IMR-90 (cell line): Measurements from ENCODE around the gene TAAR1. TPM values are rescaled to one million over a fixed set of nuclear protein-coding genes. Genes with fewer than 3 reads are reported as not detected.

Experiments
- ATAC-seq: fragments of 200-7000 bp; cut with Tn5 transposase; 2 replicates; pipeline ENCODE4 v1.9.1; 2020; ENCODE audit warnings: low read depth, mild to moderate bottlenecking, moderate library complexity
- BruUV-seq: library from RNA; stranded (reverse); fragments of 400-500 nt; replicated peaks from 2 replicates; lab custom pipeline; 2021; lab: Mats Ljungman, UMichigan
- CTCF ChIA-PET: fragments of 300-600 bp; formaldehyde crosslinking; extraction: SDS; loops from one replicate; lab custom pipeline; 2021; ENCODE audit warnings: antibody characterized with exemption; lab: Yijun Ruan, JAX
- POLR2A ChIA-PET: fragments of 300-600 bp; sonication (Branson Sonifier 250); formaldehyde crosslinking; loops from one replicate; lab custom pipeline; 2022; ENCODE audit warnings: antibody characterized with exemption; ENCODE audit not compliant: unreplicated experiment; lab: Charles Lee
- DNase-seq: peaks from one replicate; pipeline ENCODE4 v3.0.0; 2013
- H2AFZ ChIP-seq: replicated peaks from 2 replicates; pipeline ENCODE3; 2013; ENCODE audit warnings: low read length, mild to moderate bottlenecking; ENCODE audit not compliant: poor library complexity
- H2AK5ac ChIP-seq: 2 replicates; pipeline ENCODE4 v1.6.1; 2013; ENCODE audit warnings: low read depth, low read length, inconsistent platforms
- H2AK9ac ChIP-seq: replicated peaks from 2 replicates; pipeline ENCODE3; 2013; ENCODE audit warnings: mild to moderate bottlenecking, low read depth, low read length, moderate library complexity; ENCODE audit not compliant: poor library complexity
- H2BK120ac ChIP-seq: 2 replicates; pipeline ENCODE4 v1.6.1; 2013; ENCODE audit warnings: low read depth, low read length, inconsistent platforms
- H2BK15ac ChIP-seq: 3 replicates; pipeline ENCODE4 v1.6.1; 2013; ENCODE audit warnings: low read depth, low read length, inconsistent platforms
- H2BK20ac ChIP-seq: 2 replicates; pipeline ENCODE4 v1.6.1; 2013; ENCODE audit warnings: low read depth, mild to moderate bottlenecking, inconsistent platforms, low read length, moderate library complexity
- H2BK5ac ChIP-seq: 2 replicates; pipeline ENCODE4 v1.6.1; 2013; ENCODE audit warnings: mild to moderate bottlenecking, low read depth, low read length, inconsistent platforms; ENCODE audit not compliant: poor library complexity, severe bottlenecking
- H3K14ac ChIP-seq: replicated peaks from 2 replicates; pipeline ENCODE4 v1.6.1; 2013; ENCODE audit warnings: low read depth, low read length, inconsistent platforms
- H3K18ac ChIP-seq: 2 replicates; pipeline ENCODE4 v1.6.1; 2013; ENCODE audit warnings: low read depth, low read length, control low read depth
- H3K23ac ChIP-seq: 2 replicates; pipeline ENCODE4 v1.6.1; 2013; ENCODE audit warnings: low read depth, low read length, inconsistent platforms
- H3K27ac ChIP-seq: 2 replicates; pipeline ENCODE4 v1.5.1; 2013; ENCODE audit warnings: mild to moderate bottlenecking, control low read depth, low read length; ENCODE audit not compliant: insufficient read depth
- H3K27me3 ChIP-seq: 2 replicates; pipeline ENCODE4 v1.6.1; 2013; ENCODE audit warnings: low read length; ENCODE audit not compliant: control insufficient read depth, insufficient read depth
- H3K36me3 ChIP-seq: 2 replicates; pipeline ENCODE4 v1.6.1; 2013; ENCODE audit warnings: low read length, mixed read lengths; ENCODE audit not compliant: control insufficient read depth, insufficient read depth
- H3K4ac ChIP-seq: 2 replicates; pipeline ENCODE4 v1.6.1; 2013; ENCODE audit warnings: low read depth, low read length, inconsistent platforms
- H3K4me1 ChIP-seq: 2 replicates; pipeline ENCODE4 v1.6.1; 2013; ENCODE audit warnings: low read length, mixed read lengths; ENCODE audit not compliant: control insufficient read depth, insufficient read depth
- H3K4me2 ChIP-seq: 2 replicates; pipeline ENCODE4 v1.6.1; 2013; ENCODE audit warnings: low read depth, mild to moderate bottlenecking, control low read depth, low read length, moderate library complexity
- H3K4me3 ChIP-seq: 2 replicates; pipeline ENCODE4 v1.5.1; 2013; ENCODE audit warnings: low read depth, mild to moderate bottlenecking, control low read depth, low read length, moderate library complexity; ENCODE audit not compliant: insufficient read depth
- H3K56ac ChIP-seq: 2 replicates; pipeline ENCODE4 v1.6.1; 2013; ENCODE audit warnings: low read length, inconsistent platforms; ENCODE audit not compliant: insufficient read depth; ENCODE audit errors: extremely low read depth
- H3K79me1 ChIP-seq, 2 experiments: 2 replicates each; pipeline ENCODE4 v1.6.1; 2013; ENCODE audit warnings: low read length in 2 of 2, inconsistent platforms in 1 of 2, low read depth in 1 of 2
- H3K9ac ChIP-seq: 2 replicates; pipeline ENCODE4 v1.6.1; 2013; ENCODE audit warnings: low read depth, low read length, control low read depth
- H3K9me1 ChIP-seq: 2 replicates; pipeline ENCODE4 v1.6.1; 2013; ENCODE audit warnings: low read length, inconsistent platforms; ENCODE audit not compliant: insufficient read depth
- H3K9me3 ChIP-seq: 2 replicates; pipeline ENCODE4 v1.6.1; 2013; ENCODE audit warnings: low read length; ENCODE audit not compliant: control insufficient read depth, insufficient read depth
- H4K20me1 ChIP-seq: 2 replicates; pipeline ENCODE4 v1.6.1; 2013; ENCODE audit warnings: low read length, inconsistent platforms; ENCODE audit not compliant: insufficient read depth
- H4K5ac ChIP-seq: 2 replicates; pipeline ENCODE4 v1.6.1; 2013; ENCODE audit warnings: mild to moderate bottlenecking, low read depth, low read length, control low read depth
- H4K8ac ChIP-seq, 2 experiments: 2 replicates each; pipeline ENCODE4 v1.6.1; 2013; ENCODE audit warnings: low read depth in 2 of 2, low read length in 2 of 2, control low read depth in 1 of 2, inconsistent platforms in 1 of 2
- H4K91ac ChIP-seq: 2 replicates; pipeline ENCODE4 v1.6.1; 2013; ENCODE audit warnings: low read depth, low read length, inconsistent platforms; ENCODE audit not compliant: insufficient read depth
- CEBPB ChIP-seq: IDR thresholded peaks from 2 replicates; pipeline ENCODE4 v1.6.1; 2012; ENCODE audit warnings: low read depth, low read length, improper control_type of control experiment
- CTCF ChIP-seq: conservative IDR thresholded peaks from 2 replicates; pipeline ENCODE4 v1.5.1; 2012; ENCODE audit warnings: mild to moderate bottlenecking, low read depth, low read length, improper control_type of control experiment
- ELK1 ChIP-seq: fragments of 150-350 bp; IDR thresholded peaks from 2 replicates; pipeline ENCODE4 v1.6.1; 2016; ENCODE audit warnings: low read depth, mild to moderate bottlenecking, low read length, moderate library complexity, borderline replicate concordance
- FOS ChIP-seq: fragments of 150-350 bp; IDR thresholded peaks from 2 replicates; pipeline ENCODE4 v1.6.1; 2016; ENCODE audit warnings: low read depth, low read length
- MAZ ChIP-seq: IDR thresholded peaks from 2 replicates; pipeline ENCODE4 v1.6.1; 2012; ENCODE audit warnings: low read depth, mild to moderate bottlenecking, low read length, improper control_type of control experiment, moderate library complexity, borderline replicate concordance
- MXI1 ChIP-seq: IDR thresholded peaks from 2 replicates; pipeline ENCODE4 v1.6.1; 2012; ENCODE audit warnings: low read depth, mild to moderate bottlenecking, low read length, moderate library complexity, borderline replicate concordance
- POLR2A ChIP-seq: IDR thresholded peaks from 2 replicates; pipeline ENCODE4 v1.6.1; 2012; ENCODE audit warnings: mild to moderate bottlenecking, low read depth, low read length
- RAD21 ChIP-seq: IDR thresholded peaks from 2 replicates; pipeline ENCODE4 v1.6.1; 2012; ENCODE audit warnings: low read length, improper control_type of control experiment
- RCOR1 ChIP-seq: IDR thresholded peaks from 2 replicates; pipeline ENCODE4 v1.6.1; 2012; ENCODE audit warnings: mild to moderate bottlenecking, low read length, improper control_type of control experiment; ENCODE audit not compliant: insufficient replicate concordance
- RFX5 ChIP-seq: IDR thresholded peaks from 2 replicates; pipeline ENCODE4 v1.8.0; 2012; ENCODE audit warnings: low read depth, mild to moderate bottlenecking, low read length, moderate library complexity
- SMC3 ChIP-seq: fragments of 150-350 bp; IDR thresholded peaks from 2 replicates; pipeline ENCODE4 v1.6.1; 2016; ENCODE audit warnings: low read depth, mild to moderate bottlenecking, antibody characterized with exemption, low read length, moderate library complexity
- WGBS, 2 experiments: methylation state at CpG; one replicate each; pipeline versions ENCODE4 v1.1.5 to v1.1.7; 2013; ENCODE audit warnings: missing lambda C conversion rate in 2 of 2; ENCODE audit not compliant: insufficient read length in 1 of 2; ENCODE audit errors: extremely low coverage in 2 of 2; 5-methylcytosine and 5-hydroxymethylcytosine counted together
- dilution Hi-C: fragments of 300-500 bp; cut with HindIII; formaldehyde crosslinking; loops from one replicate; pipeline ENCODE4 v1.14.3; 2018; ENCODE audit warnings: low sequenced_read_pairs; ENCODE audit not compliant: unreplicated experiment
- in situ Hi-C: fragments of 300-500 bp; cut with MboI; formaldehyde crosslinking; loops from 3 replicates; pipeline ENCODE4 v1.14.3; 2019; ENCODE audit warnings: low sequenced_read_pairs, inconsistent platforms, mixed read lengths
- intact Hi-C: fragments of 100-400 bp; cut with micrococcal nuclease; formaldehyde crosslinking; loops from 2 replicates; pipeline ENCODE4 v1.10.0; 2022
- polyA plus RNA-seq, 3 experiments: library from polyadenylated mRNA; depleted of rRNA; stranded (reverse); fragments of >200 nt; gene quantifications; 2 replicates each; pipeline ENCODE4 v1.2.3, GENCODE V29; 2012; ENCODE audit warnings: low replicate concordance in 1 of 3
- total RNA-seq: library from RNA; depleted of rRNA; stranded (reverse); fragments of >200 nt; gene quantifications from 2 replicates; pipeline ENCODE4 v1.2.3, GENCODE V29; 2012

TAAR1 gene
- total and polyA plus RNA-seq, 2 of the 4 experiments (the other 2 are of a cell fraction), result not detected

- H3K36me3 ChIP-seq, result no peaks in the 10 kb centered on the region
- H4K8ac ChIP-seq, result peak overlapping the region in 1 of 2 experiments; percentile 44; a peak in 1 of 4 replicates
- H4K5ac ChIP-seq, result peak overlapping the region; percentile 84; the same call in 1 of the 2 replicates
- H3K79me1 ChIP-seq, result no peaks in the 10 kb centered on the region
- H2BK20ac ChIP-seq, result peak overlapping the region; percentile 82; the same call in 1 of the 2 replicates
- peak overlapping the region; percentile 78 for H2AFZ ChIP-seq
- H3K27ac ChIP-seq, result no peak overlapping the region
- no peak overlapping the region for H3K4me3 ChIP-seq
- in situ Hi-C loops, result no loop called here
- no peaks in the 10 kb centered on the region for H4K20me1 ChIP-seq
- ChIA-PET CTCF (no interaction called here), POLR2A (no interaction called here)
- no peak overlapping the region for H2AK9ac ChIP-seq
- ATAC-seq (0 out of 2 replicates have a peak, but pooled peaks have one; percentile 13), DNase-seq (peak; percentile 74)
- no peak overlapping the region for H3K23ac ChIP-seq
- no TSS peak for BruUV-seq
- 0 out of 2 replicates have a peak overlapping the region, but pooled peaks have one; percentile 7 for H3K14ac ChIP-seq
- TF ChIP-seq MAZ (no peak), RAD21 (no peak), RFX5 (no peak), POLR2A (no peak), CEBPB (no peak), RCOR1 (no peak), ELK1 (no peak), FOS (no peak), MXI1 (no peak), SMC3 (no peak), CTCF (no peak)
- intact Hi-C loops, result loop anchor here (5.0 kb wide), 1 partner anchor 34 kb away; no protein-coding TSS in a partner anchor
- H3K27me3 ChIP-seq, result no peaks in the 10 kb centered on the region; the same call in 1 of the 2 replicates
- H3K9me1 ChIP-seq, result no peaks in the 10 kb centered on the region
- no peak overlapping the region for H4K91ac ChIP-seq
- no peak overlapping the region for H3K56ac ChIP-seq
- H2AK5ac ChIP-seq, result no peak overlapping the region; the same call in 1 of the 2 replicates
- dilution Hi-C loops, result no loop called here
- H3K4me2 ChIP-seq, result no peak overlapping the region
- H3K4ac ChIP-seq, result no peak overlapping the region
- H2BK120ac ChIP-seq, result peak overlapping the region; percentile 49
- H2BK5ac ChIP-seq, result peak overlapping the region; percentile 59
- 0 out of 3 replicates have a peak overlapping the region, but pooled peaks have one; percentile 58 for H2BK15ac ChIP-seq
- H3K9me3 ChIP-seq, result peaks cover 2% of the 10 kb centered on the region; the same call in 1 of the 2 replicates
- WGBS, 2 experiments, result 86% methylated on average over 1 of the region's 6 CpGs; no CpG with 5 or more reads in 1 of the 2 experiments
- peak overlapping the region; percentile 87; the same call in 1 of the 2 replicates for H3K18ac ChIP-seq
- H3K4me1 ChIP-seq, result peaks cover 2% of the 10 kb centered on the region
- no peak overlapping the region for H3K9ac ChIP-seq
These were observed 24.6 kb upstream of the TAAR1 start for GRCh38 chr6:132683543-132683942.
